ENCODE results near the gene PDZD4. TPM values are rescaled to one million over a fixed set of nuclear protein-coding genes. Genes with fewer than 3 reads are reported as not detected.

PDZD4 gene
- total and polyA plus RNA-seq, 10 of the 15 experiments (the other 5 are each of a cell fraction or from before 2014, with no cell fraction given), result 0.01 to 0.15 (median 0.04) TPM; not detected in 6

DNA sequence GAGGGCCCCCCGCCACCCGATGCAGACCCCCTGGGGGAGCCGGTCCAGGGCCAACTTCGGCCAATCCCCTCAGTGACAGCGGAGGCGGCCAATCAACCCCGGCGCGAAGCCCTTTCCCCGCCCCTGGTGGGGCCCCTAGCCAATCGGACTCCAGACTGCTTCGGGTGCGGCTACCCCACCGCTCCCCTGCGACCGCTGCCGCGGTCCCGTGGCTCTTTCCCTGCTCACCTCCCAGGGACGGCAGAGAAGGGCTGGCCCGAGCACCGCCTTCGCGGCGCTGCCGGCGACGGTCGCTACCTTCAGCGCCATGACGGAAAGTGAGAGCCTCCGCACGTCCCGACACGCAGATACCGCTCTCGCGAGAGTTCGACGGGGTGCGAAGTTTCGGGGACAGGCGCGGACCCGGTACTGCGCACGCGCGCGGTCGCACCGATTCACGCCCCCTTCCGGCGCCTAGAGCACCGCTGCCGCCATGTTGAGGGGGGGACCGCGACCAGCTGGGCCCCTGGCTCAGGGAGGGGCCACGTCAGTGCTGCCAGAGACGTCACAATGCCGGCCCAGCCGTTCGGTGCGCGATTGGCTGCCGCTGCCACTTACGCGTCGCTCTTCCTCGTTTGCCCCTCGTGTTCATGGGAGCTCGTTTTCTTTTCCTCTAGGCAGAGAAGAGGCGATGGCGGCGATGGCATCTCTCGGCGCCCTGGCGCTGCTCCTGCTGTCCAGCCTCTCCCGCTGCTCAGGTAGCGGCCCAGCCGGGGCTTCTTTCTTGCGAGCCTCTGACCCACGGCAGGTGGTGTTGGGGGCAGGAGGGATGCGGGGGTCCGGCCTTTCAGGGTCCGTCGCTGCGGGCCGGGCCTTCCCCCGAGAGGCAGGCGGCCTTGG, 36.1 kb downstream of the PDZD4 start, which contains the start of the genes IDH3G and SSR4:
Gene IDH3G (minus strand): TSS at position 358 of the 879 bp plus-strand sequence. CDS start 49 bp downstream, at position 309.
Gene SSR4 (plus strand): TSS at position 651 of the 879 bp plus-strand sequence. CDS start 20 bp downstream, at position 671.
- WGBS (ENCODE audit: insufficient coverage, insufficient replicate concordance, low lambda C conversion rate, missing lambda C conversion rate), result 31% methylated on average over 65 of the region's 92 CpGs
- Histone ChIP-seq H3K36me3 (ENCODE audit: control insufficient read depth in 2 of 2, insufficient read depth in 2 of 2, low read length in 1 of 2) (peaks cover 0 to 1% of the 10 kb centered on the region in 2 experiments; a peak in 2 of 4 replicates), H3K9ac (ENCODE audit: control insufficient read depth, insufficient read depth, low read length) (peak within 1 kb of the TSS; percentile 89), H3K4me1 (ENCODE audit: control insufficient read depth, insufficient read depth, low read length) (peaks cover 4% of the 10 kb centered on the region; the same call in 1 of the 2 replicates), H4K20me1 (ENCODE audit: control insufficient read depth, insufficient read depth) (no peaks in the 10 kb centered on the region; the same call in 1 of the 2 replicates), H3K9me3 (replicated peaks; ENCODE audit: control insufficient read depth, insufficient read depth, low read length) (no peaks in the 10 kb centered on the region; the same call in 2 of the 3 replicates), H3K79me2 (ENCODE audit: control insufficient read depth, insufficient read depth, low read length) (peaks cover 45% of the 10 kb centered on the region), H3K4me3 (peak within 1 kb of the TSS; percentile 82), H3K27me3 (replicated peaks in 1 of 2; ENCODE audit: control insufficient read depth in 2 of 2, insufficient read depth in 2 of 2, low read length in 1 of 2) (no peaks in the 10 kb centered on the region), H3K4me2 (ENCODE audit: control insufficient read depth, insufficient read depth) (peak within 1 kb of the TSS; percentile 56), H2AFZ (ENCODE audit: control insufficient read depth, low read depth, low read length) (peak within 1 kb of the TSS; percentile 35), H3K27ac (ENCODE audit: control insufficient read depth, insufficient read depth) (peak within 1 kb of the TSS; percentile 82)
- CTCF ChIA-PET, result interaction anchor here (1.2 to 2.1 kb wide), 3 partner anchors 130 to 504 kb away, joined by 3 to 6 read pairs (median 5); no protein-coding TSS in a partner anchor
- POLR2A ChIA-PET, result interaction anchor here (1.0 to 1.2 kb wide), 3 partner anchors 131 to 226 kb away, joined by 4 to 6 read pairs (median 4); no protein-coding TSS in a partner anchor
- RAD21 ChIA-PET (ENCODE audit: unreplicated experiment), result interaction anchor here (0.6 to 1.3 kb wide), 4 partner anchors 83 to 134 kb away, joined by 3 to 5 read pairs (median 3); partner anchors contain the start of genes ARHGAP4 and SLC6A8
- FAIRE-seq (peak; percentile 90), DNase-seq (ENCODE audit: low read depth, low spot score) (peak; percentile 81), ATAC-seq (peak; percentile 93)
- intact Hi-C loops (cut with micrococcal nuclease; ENCODE audit: unreplicated experiment) (loop anchor here (2.0 kb wide), 1 partner anchor 133 kb away; the partner anchor contains the start of gene ARHGAP4), in situ Hi-C loops (cut with MboI) (no loop called here)
- BruUV-seq (replicated peaks), result no TSS peak
- SMC1A ChIA-PET (ENCODE audit: uncharacterized antibody, unreplicated experiment), result interaction anchor here (0.6 kb wide), 1 partner anchor 132 kb away, joined by 3 read pairs; no protein-coding TSS in a partner anchor
- TF ChIP-seq, protein P1, sequence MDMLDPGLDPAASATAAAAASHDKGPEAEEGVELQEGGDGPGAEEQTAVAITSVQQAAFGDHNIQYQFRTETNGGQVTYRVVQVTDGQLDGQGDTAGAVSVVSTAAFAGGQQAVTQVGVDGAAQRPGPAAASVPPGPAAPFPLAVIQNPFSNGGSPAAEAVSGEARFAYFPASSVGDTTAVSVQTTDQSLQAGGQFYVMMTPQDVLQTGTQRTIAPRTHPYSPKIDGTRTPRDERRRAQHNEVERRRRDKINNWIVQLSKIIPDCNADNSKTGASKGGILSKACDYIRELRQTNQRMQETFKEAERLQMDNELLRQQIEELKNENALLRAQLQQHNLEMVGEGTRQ (IDR thresholded peaks at IDR 0.05; ENCODE audit: borderline replicate concordance, low read depth, low read length), result no peak
- TF ChIP-seq SUPT20H (IDR thresholded peaks at IDR 0.05; ENCODE audit: borderline replicate concordance, control insufficient read depth, low read depth, low read length), result no peak
- TF ChIP-seq KAT2A (conservative IDR thresholded peaks at IDR 0.05; ENCODE audit: control insufficient read depth, low read depth, low read length), result no peak
- TF ChIP-seq SRF (IDR thresholded peaks at IDR 0.05; ENCODE audit: low read depth in 2 of 2, low read length in 2 of 2), result no peak
- TF ChIP-seq NR2F1 (conservative IDR thresholded peaks at IDR 0.05), result no peak
- TF ChIP-seq, protein P2, sequence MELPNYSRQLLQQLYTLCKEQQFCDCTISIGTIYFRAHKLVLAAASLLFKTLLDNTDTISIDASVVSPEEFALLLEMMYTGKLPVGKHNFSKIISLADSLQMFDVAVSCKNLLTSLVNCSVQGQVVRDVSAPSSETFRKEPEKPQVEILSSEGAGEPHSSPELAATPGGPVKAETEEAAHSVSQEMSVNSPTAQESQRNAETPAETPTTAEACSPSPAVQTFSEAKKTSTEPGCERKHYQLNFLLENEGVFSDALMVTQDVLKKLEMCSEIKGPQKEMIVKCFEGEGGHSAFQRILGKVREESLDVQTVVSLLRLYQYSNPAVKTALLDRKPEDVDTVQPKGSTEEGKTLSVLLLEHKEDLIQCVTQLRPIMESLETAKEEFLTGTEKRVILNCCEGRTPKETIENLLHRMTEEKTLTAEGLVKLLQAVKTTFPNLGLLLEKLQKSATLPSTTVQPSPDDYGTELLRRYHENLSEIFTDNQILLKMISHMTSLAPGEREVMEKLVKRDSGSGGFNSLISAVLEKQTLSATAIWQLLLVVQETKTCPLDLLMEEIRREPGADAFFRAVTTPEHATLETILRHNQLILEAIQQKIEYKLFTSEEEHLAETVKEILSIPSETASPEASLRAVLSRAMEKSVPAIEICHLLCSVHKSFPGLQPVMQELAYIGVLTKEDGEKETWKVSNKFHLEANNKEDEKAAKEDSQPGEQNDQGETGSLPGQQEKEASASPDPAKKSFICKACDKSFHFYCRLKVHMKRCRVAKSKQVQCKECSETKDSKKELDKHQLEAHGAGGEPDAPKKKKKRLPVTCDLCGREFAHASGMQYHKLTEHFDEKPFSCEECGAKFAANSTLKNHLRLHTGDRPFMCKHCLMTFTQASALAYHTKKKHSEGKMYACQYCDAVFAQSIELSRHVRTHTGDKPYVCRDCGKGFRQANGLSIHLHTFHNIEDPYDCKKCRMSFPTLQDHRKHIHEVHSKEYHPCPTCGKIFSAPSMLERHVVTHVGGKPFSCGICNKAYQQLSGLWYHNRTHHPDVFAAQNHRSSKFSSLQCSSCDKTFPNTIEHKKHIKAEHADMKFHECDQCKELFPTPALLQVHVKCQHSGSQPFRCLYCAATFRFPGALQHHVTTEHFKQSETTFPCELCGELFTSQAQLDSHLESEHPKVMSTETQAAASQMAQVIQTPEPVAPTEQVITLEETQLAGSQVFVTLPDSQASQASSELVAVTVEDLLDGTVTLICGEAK (IDR thresholded peaks at IDR 0.05; ENCODE audit: borderline replicate concordance), result no peak; the same call in 1 of the 2 replicates
- TF ChIP-seq SMC3 (IDR thresholded peaks at IDR 0.05; ENCODE audit: borderline replicate concordance, low read length), result no peak
- peak; percentile 85 for TF ChIP-seq NFYB (IDR thresholded peaks at IDR 0.05; ENCODE audit: insufficient read depth, low read depth, low read length)
- no peak for TF ChIP-seq CEBPB (IDR thresholded peaks at IDR 0.05; ENCODE audit: borderline replicate concordance in 1 of 2, low read depth in 2 of 2, low read length in 2 of 2)
- TF ChIP-seq, protein P3, sequence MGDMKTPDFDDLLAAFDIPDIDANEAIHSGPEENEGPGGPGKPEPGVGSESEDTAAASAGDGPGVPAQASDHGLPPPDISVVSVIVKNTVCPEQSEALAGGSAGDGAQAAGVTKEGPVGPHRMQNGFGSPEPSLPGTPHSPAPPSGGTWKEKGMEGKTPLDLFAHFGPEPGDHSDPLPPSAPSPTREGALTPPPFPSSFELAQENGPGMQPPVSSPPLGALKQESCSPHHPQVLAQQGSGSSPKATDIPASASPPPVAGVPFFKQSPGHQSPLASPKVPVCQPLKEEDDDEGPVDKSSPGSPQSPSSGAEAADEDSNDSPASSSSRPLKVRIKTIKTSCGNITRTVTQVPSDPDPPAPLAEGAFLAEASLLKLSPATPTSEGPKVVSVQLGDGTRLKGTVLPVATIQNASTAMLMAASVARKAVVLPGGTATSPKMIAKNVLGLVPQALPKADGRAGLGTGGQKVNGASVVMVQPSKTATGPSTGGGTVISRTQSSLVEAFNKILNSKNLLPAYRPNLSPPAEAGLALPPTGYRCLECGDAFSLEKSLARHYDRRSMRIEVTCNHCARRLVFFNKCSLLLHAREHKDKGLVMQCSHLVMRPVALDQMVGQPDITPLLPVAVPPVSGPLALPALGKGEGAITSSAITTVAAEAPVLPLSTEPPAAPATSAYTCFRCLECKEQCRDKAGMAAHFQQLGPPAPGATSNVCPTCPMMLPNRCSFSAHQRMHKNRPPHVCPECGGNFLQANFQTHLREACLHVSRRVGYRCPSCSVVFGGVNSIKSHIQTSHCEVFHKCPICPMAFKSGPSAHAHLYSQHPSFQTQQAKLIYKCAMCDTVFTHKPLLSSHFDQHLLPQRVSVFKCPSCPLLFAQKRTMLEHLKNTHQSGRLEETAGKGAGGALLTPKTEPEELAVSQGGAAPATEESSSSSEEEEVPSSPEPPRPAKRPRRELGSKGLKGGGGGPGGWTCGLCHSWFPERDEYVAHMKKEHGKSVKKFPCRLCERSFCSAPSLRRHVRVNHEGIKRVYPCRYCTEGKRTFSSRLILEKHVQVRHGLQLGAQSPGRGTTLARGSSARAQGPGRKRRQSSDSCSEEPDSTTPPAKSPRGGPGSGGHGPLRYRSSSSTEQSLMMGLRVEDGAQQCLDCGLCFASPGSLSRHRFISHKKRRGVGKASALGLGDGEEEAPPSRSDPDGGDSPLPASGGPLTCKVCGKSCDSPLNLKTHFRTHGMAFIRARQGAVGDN (IDR thresholded peaks at IDR 0.05), result peak; percentile 21; the same call in 1 of the 2 replicates
- no peak for TF ChIP-seq EED (IDR thresholded peaks at IDR 0.05; ENCODE audit: low read depth)
- no peak for TF ChIP-seq ESRRA (IDR thresholded peaks at IDR 0.05; ENCODE audit: low read length)

Measured in GM12878 (cell line).